ENCODE measurements around the gene OR10G3. TPM values are rescaled to one million over a fixed set of nuclear protein-coding genes. Genes with fewer than 3 reads are reported as not detected.

The OR10G3 gene, protein sequence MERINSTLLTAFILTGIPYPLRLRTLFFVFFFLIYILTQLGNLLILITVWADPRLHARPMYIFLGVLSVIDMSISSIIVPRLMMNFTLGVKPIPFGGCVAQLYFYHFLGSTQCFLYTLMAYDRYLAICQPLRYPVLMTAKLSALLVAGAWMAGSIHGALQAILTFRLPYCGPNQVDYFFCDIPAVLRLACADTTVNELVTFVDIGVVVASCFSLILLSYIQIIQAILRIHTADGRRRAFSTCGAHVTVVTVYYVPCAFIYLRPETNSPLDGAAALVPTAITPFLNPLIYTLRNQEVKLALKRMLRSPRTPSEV
- total RNA-seq = not detected in 2 replicates

GRCh38 chr14:21579976-21580375 is at the start of gene OR10G3:
OR10G3 (minus strand) TSS chr14:21580076; CDS start chr14:21570744, 9,332 bp downstream.

GRCh38 chr14:21525962-21526671 is 53.8 kb downstream of the OR10G3 start, which contains the start of gene SALL2:
SALL2 (minus strand) TSS chr14:21526346; CDS start chr14:21526127, 219 bp downstream.

Other genes starting within 250 kb of the OR10G3 start
- gene SUPT16H, start 196.1 kb downstream of the OR10G3 start, total RNA-seq = 74.4 and 143 TPM in 2 replicates
- 35.8 and 59.4 TPM in 2 replicates for gene CHD8, start 124.0 kb downstream of the OR10G3 start, total RNA-seq
- gene RAB2B, start 103.1 kb downstream of the OR10G3 start, total RNA-seq = 26.8 and 29.0 TPM in 2 replicates
- 18.9 and 32.6 TPM in 2 replicates for gene TOX4, start 102.9 kb downstream of the OR10G3 start, total RNA-seq
- 79.0 and 108 TPM in 2 replicates for gene METTL3, start 68.7 kb downstream of the OR10G3 start, total RNA-seq
- gene SALL2, start 53.7 kb downstream of the OR10G3 start, total RNA-seq = 1.2 and 1.7 TPM in 2 replicates
- gene OR10G2, start 54.9 kb upstream of the OR10G3 start, total RNA-seq = not detected in 2 replicates
- not detected in 2 replicates for gene OR4E2, start 73.8 kb upstream of the OR10G3 start, total RNA-seq
- not detected in 2 replicates for gene OR4E1, start 93.7 kb upstream of the OR10G3 start, total RNA-seq

Measured in regular cardiac myocyte (primary cell).